Omental fat pad (tissue), 4 donors: ENCODE data around the gene SYK. TPM values are rescaled to one million over a fixed set of nuclear protein-coding genes. Genes with fewer than 3 reads are reported as not detected.
"Not testable (repeated sequence)": the region's sequence is repeated elsewhere in the genome, so short reads cannot be mapped to it uniquely, and the experiment has no call there.

Experiments
- ATAC-seq: fragments of 150-250 bp; one replicate; pipeline ENCODE4 v1.9.1; 2016; ENCODE audit warnings: mild to moderate bottlenecking, moderate library complexity; ENCODE audit not compliant: low FRiP score
- DNase-seq: peaks from one replicate; pipeline ENCODE4 v3.0.0-alpha.2; 2019; ENCODE audit warnings: low spot score
- CTCF ChIP-seq, 3 donors: fragments of 450-650 bp; IDR thresholded peaks; one replicate each; pipeline ENCODE4 v1.5.1; 2016 to 2017; ENCODE audit warnings: antibody characterized with exemption in 3 of 3, mild to moderate bottlenecking in 3 of 3, moderate library complexity in 2 of 3
- total RNA-seq, 4 donors: library from RNA; depleted of rRNA; stranded (reverse); fragments of >200 nt; gene quantifications; one replicate each; pipeline ENCODE4 v1.1.0, GENCODE V29; 2016

The SYK gene
- total RNA-seq, 4 donors from 2014 or later, result 12.4 to 36.1 (median 25.9) TPM

- no peak for ATAC-seq
- TF ChIP-seq CTCF (IDR thresholded peaks at IDR 0.05), result no peak
- DNase-seq, result no peak
Measured at GRCh38 chr9:90815183-90815943, 13.7 kb downstream of the SYK start.

GRCh38 chr9:90815944-90816357 lies 14.3 kb downstream of the SYK start:
- no peak for DNase-seq
- ATAC-seq, result no peak
- no peak for TF ChIP-seq CTCF (IDR thresholded peaks at IDR 0.05)

- DNase-seq (no peak), ATAC-seq (no peak)
- TF ChIP-seq CTCF (IDR thresholded peaks at IDR 0.05), result no peak
Measured at GRCh38 chr9:90816690-90817089, 15.1 kb downstream of the SYK start.

GRCh38 chr9:90818279-90818678 lies 16.7 kb downstream of the SYK start:
- ATAC-seq (no peak), DNase-seq (no peak)
- TF ChIP-seq CTCF (IDR thresholded peaks at IDR 0.05), result no peak

- DNase-seq, ATAC-seq: not testable (repeated sequence)
Measured at GRCh38 chr9:90820406-90820805, 18.8 kb downstream of the SYK start.

GRCh38 chr9:90821236-90821635 lies 19.6 kb downstream of the SYK start:
- DNase-seq, ATAC-seq: not testable (repeated sequence)

GRCh38 chr9:90821697-90822096 lies 20.1 kb downstream of the SYK start:
- TF ChIP-seq CTCF (IDR thresholded peaks at IDR 0.05), result no peak
- ATAC-seq (no peak), DNase-seq (no peak)

- TF ChIP-seq CTCF (IDR thresholded peaks at IDR 0.05), result no peak
- DNase-seq, result no peak
- ATAC-seq, result no peak
Measured at GRCh38 chr9:90822866-90823265, 21.2 kb downstream of the SYK start.
